ENCODE measurements around the gene ANKH. TPM values are rescaled to one million over a fixed set of nuclear protein-coding genes. Genes with fewer than 3 reads are reported as not detected.

Gene ANKH
- total RNA-seq, 1 experiment from 2014 or later = 65.2 TPM

DNA sequence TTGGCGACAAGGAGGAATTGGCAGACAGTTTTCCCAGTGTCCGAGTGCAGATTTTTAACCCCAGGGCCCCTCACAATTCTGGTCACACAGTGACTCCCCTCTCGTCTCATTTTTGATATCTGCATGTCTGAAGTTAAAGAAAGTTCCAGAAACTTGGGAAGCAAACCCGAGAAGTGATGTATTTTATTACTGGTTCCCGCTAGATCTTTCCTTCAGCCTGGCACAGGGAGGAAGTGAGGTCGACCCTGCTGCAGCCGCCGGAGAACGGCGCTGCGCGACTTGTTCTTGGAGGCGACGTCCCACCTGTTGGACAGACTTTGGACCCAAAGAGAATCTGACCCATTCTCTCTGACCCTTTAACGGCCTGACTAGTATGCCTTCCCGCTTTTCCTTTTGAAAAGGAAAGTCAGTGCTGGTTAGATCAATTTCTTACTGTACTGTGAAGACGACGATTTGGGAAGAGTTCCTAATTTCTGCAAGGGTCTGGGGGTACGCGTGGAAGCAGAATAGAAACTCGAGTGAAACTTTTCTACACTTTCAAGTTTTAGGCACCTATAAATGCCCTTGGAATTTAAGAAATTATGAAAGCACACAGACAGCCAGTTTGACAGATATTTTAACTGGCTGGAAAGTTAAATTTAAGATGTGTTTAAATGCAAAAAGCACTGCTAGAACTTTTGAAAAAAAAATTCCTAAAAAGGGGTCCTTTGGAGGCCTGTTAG, 206.3 kb downstream of the ANKH start:
- H3K9me3 ChIP-seq (ENCODE audit: control insufficient read depth in 1 of 2, insufficient read depth in 1 of 2, low read depth in 1 of 2, low read length in 2 of 2) = no peaks in the 10 kb centered on the region
- peaks cover 54% of the 10 kb centered on the region for H3K79me2 ChIP-seq (ENCODE audit: insufficient read depth, low read length)
- no peak overlapping the region for H2AFZ ChIP-seq (ENCODE audit: low read depth, low read length, poor library complexity, severe bottlenecking)
- no peaks in the 10 kb centered on the region for H4K20me1 ChIP-seq (ENCODE audit: insufficient read depth)
- RAD21 ChIA-PET (ENCODE audit: low non-redundant PET in 1 of 2, low total read pairs in 2 of 2, uncharacterized antibody in 2 of 2, unreplicated experiment in 2 of 2) = no interaction called here
- H3K36me3 ChIP-seq (ENCODE audit: control insufficient read depth in 1 of 2, insufficient read depth in 2 of 2, low read length in 2 of 2) = no peaks in the 10 kb centered on the region; a peak in 1 of 4 replicates
- peaks cover 12 to 25% of the 10 kb centered on the region in 2 experiments; a peak in 3 of 4 replicates for H3K4me1 ChIP-seq (ENCODE audit: control insufficient read depth in 1 of 2, insufficient read depth in 2 of 2, low read length in 2 of 2)
- CTCF ChIA-PET = no interaction called here
- intact Hi-C loops (cut with micrococcal nuclease) = no loop called here
- H3K9ac ChIP-seq (ENCODE audit: low read length) = peak overlapping the region; percentile 65
- H3K27ac ChIP-seq (ENCODE audit: low read depth, low read length) = peak overlapping the region; percentile 71
- H3K27me3 ChIP-seq (ENCODE audit: insufficient read depth, low read length) = no peaks in the 10 kb centered on the region
- no peak for DNase-seq (ENCODE audit: low read depth, low spot score)
- POLR2A ChIA-PET = no interaction called here
- no peak for TF ChIP-seq RAD21 (IDR thresholded peaks at IDR 0.05; ENCODE audit: low read depth)
- TF ChIP-seq JUND (IDR thresholded peaks at IDR 0.05) = no peak
- TF ChIP-seq ELF1 (IDR thresholded peaks at IDR 0.05; ENCODE audit: borderline replicate concordance, low read depth) = no peak
- TF ChIP-seq POLR2A (IDR thresholded peaks at IDR 0.05; ENCODE audit: borderline replicate concordance, extremely low read depth, insufficient read depth, insufficient read length) = no peak
- TF ChIP-seq, protein P1, sequence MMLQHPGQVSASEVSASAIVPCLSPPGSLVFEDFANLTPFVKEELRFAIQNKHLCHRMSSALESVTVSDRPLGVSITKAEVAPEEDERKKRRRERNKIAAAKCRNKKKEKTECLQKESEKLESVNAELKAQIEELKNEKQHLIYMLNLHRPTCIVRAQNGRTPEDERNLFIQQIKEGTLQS (IDR thresholded peaks at IDR 0.05) = no peak
- TF ChIP-seq POLR2AphosphoS5 (IDR thresholded peaks at IDR 0.05; ENCODE audit: low read depth, low read length) = no peak
- no peak for TF ChIP-seq YY1 (IDR thresholded peaks at IDR 0.05; ENCODE audit: extremely low read depth, insufficient replicate concordance, low read depth, low read length)
- TF ChIP-seq, protein P2, sequence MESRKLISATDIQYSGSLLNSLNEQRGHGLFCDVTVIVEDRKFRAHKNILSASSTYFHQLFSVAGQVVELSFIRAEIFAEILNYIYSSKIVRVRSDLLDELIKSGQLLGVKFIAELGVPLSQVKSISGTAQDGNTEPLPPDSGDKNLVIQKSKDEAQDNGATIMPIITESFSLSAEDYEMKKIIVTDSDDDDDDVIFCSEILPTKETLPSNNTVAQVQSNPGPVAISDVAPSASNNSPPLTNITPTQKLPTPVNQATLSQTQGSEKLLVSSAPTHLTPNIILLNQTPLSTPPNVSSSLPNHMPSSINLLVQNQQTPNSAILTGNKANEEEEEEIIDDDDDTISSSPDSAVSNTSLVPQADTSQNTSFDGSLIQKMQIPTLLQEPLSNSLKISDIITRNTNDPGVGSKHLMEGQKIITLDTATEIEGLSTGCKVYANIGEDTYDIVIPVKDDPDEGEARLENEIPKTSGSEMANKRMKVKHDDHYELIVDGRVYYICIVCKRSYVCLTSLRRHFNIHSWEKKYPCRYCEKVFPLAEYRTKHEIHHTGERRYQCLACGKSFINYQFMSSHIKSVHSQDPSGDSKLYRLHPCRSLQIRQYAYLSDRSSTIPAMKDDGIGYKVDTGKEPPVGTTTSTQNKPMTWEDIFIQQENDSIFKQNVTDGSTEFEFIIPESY (IDR thresholded peaks at IDR 0.05; ENCODE audit: extremely low read depth, insufficient replicate concordance, low read length) = no peak
- TF ChIP-seq CBX3 (IDR thresholded peaks at IDR 0.05; ENCODE audit: low read depth) = no peak
- peak overlapping the region; percentile 57 to 80 for H3K4me3 ChIP-seq (replicated peaks in 1 of 2; ENCODE audit: low read depth in 1 of 2, low read length in 2 of 2)
- TSS peak; percentile 60 for BruUV-seq (replicated peaks)
- 0 out of 2 replicates have a peak, but pooled peaks have one; percentile 19 for ATAC-seq
- H3K4me2 ChIP-seq (ENCODE audit: low read length) = peak overlapping the region; percentile 85
- no peaks in the 10 kb centered on the region for H3K9me2 ChIP-seq (ENCODE audit: insufficient read depth)
